Epidermal melanocyte (primary cell): ENCODE data around the gene SRCIN1.
"Not testable (repeated sequence)": the region's sequence is repeated elsewhere in the genome, so short reads cannot be mapped to it uniquely, and the experiment has no call there.

Experiments
- DNase-seq: peaks from one replicate; pipeline ENCODE4 v3.0.0; 2011; ENCODE audit warnings: low spot score; ENCODE audit not compliant: insufficient read length

The SRCIN1 gene

GRCh38 chr17:38545531-38546225 lies 60.1 kb downstream of the SRCIN1 start:
- DNase-seq, result no peak

- DNase-seq, result no peak
Measured at GRCh38 chr17:38544839-38545209, 60.9 kb downstream of the SRCIN1 start.

GRCh38 chr17:38544175-38544838 lies 61.4 kb downstream of the SRCIN1 start:
- DNase-seq, result no peak

- no peak for DNase-seq
Measured at GRCh38 chr17:38543403-38544174, 62.2 kb downstream of the SRCIN1 start.

- no peak for DNase-seq
Measured at GRCh38 chr17:38542286-38542685, 63.5 kb downstream of the SRCIN1 start.

- no peak for DNase-seq
Measured at GRCh38 chr17:38541281-38541680, 64.5 kb downstream of the SRCIN1 start.

- DNase-seq, result no peak
Measured at GRCh38 chr17:38540514-38541045, 65.2 kb downstream of the SRCIN1 start.

GRCh38 chr17:38539386-38539785 lies 66.4 kb downstream of the SRCIN1 start:
- DNase-seq, result no peak

GRCh38 chr17:38538906-38539305 lies 66.8 kb downstream of the SRCIN1 start:
- DNase-seq, result no peak

- DNase-seq, result no peak
Measured at GRCh38 chr17:38536661-38537060, 69.1 kb downstream of the SRCIN1 start.

- no peak for DNase-seq
Measured at GRCh38 chr17:38535886-38536285, 69.9 kb downstream of the SRCIN1 start.

GRCh38 chr17:38534498-38534885 lies 71.3 kb downstream of the SRCIN1 start:
- no peak for DNase-seq

GRCh38 chr17:38533866-38534497 lies 71.8 kb downstream of the SRCIN1 start:
- DNase-seq, result no peak

- no peak for DNase-seq
Measured at GRCh38 chr17:38533241-38533640, 72.5 kb downstream of the SRCIN1 start.

GRCh38 chr17:38532451-38532850 lies 73.3 kb downstream of the SRCIN1 start:
- no peak for DNase-seq

GRCh38 chr17:38531761-38532160 lies 74.0 kb downstream of the SRCIN1 start:
- not testable (repeated sequence) for DNase-seq

GRCh38 chr17:38530856-38531255 lies 74.9 kb downstream of the SRCIN1 start:
- DNase-seq, result not testable (repeated sequence)

GRCh38 chr17:38528141-38528540 lies 77.6 kb downstream of the SRCIN1 start:
- not testable (repeated sequence) for DNase-seq

- not testable (repeated sequence) for DNase-seq
Measured at GRCh38 chr17:38526526-38526925, 79.2 kb downstream of the SRCIN1 start.

- no peak for DNase-seq
Measured at GRCh38 chr17:38512473-38513058, 93.2 kb downstream of the SRCIN1 start.
